ENCODE data around the gene MYO7A.

DNA sequence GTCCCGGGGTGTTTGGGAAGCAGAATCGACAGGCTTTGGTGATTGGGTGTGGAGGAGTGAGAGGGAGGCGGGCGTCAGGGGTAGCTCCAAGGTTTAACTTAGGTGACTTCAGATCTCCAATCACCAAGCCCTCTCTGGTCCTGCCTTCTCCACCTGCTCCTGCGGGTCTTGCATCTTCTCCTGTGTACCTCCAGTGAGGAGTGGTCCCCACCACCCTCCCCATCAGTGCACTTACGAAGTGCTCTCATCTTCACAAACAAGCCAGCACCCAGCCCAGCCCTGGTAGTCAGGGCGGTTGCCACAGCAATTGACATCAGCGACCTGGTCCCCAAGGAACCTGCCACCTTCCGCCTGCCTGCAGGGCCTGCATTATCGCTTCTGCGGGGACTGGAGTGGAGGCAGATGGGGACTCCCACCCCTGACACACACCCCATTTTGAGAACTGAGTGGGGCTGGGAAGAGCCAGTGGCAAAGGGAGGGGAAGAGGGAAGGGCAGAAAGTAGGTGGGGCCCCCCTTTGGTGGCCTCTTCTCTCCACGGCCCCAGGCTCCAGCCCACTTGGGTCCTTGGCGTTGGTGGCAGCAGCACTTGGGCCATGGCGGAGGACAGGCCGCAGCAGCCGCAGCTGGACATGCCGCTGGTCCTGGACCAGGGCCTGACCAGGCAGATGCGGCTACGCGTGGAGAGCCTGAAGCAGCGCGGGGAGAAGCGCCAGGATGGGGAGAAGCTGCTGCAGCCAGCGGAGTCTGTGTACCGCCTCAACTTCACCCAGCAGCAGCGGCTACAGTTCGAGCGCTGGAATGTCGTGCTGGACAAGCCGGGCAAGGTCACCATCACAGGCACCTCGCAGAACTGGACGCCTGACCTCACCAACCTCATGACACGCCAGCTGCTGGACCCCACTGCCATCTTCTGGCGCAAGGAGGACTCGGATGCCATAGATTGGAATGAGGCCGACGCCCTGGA lies 25.5 kb upstream of the MYO7A start, which contains the start of gene OMP:
- TF ChIP-seq GATA3 (IDR thresholded peaks at IDR 0.05; ENCODE audit: low read depth, low read length) (no peak), GATA2 (IDR thresholded peaks at IDR 0.05; ENCODE audit: low read depth, low read length) (no peak)
